GM10847 (cell line): Measurements from ENCODE around the gene COL27A1.
"Not testable (repeated sequence)": the region's sequence is repeated elsewhere in the genome, so short reads cannot be mapped to it uniquely, and the experiment has no call there.

Experiments
- POLR2A ChIP-seq: IDR thresholded peaks from 2 replicates; pipeline ENCODE4 v1.6.1; 2011; ENCODE audit not compliant: insufficient read length; ENCODE audit errors: extremely low read depth

The COL27A1 gene

DNA sequence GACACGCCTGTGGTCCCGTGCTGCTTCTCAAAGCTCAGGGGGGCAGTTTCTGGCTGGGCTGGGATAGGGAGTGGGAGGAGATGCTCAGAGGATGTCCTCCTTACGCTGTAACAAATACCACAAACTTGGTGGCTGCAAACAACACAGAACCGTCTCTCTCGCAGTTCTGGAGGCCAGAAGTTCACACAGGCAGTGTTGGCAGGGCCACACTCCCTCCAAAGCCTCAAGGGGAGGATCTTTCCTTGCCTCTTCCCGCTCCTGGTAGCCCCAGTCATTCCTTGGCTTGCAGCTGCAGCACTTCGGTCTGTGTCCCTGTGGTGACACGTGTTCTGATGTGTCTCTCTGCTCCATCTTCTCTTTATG lies 157.2 kb downstream of the COL27A1 start:
- TF ChIP-seq POLR2A = no peak

DNA sequence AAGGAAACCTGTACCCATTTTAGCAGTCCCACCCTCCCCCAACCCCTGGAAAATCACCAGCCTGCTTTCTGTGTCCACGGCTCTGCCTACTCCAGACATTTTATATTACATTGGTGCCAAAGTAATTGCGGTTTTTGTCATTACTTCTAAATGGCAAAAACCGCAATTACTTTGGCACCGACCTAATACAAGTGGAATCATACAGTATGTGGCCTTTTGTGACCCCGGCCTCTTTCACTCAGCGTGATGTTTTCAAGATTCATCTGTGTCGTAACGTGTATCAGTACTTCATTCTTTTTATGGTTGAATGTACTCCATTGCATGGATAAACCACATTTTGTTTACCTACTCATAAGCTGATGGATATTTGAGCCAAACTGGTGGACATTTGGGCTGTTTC lies 157.8 kb downstream of the COL27A1 start:
- TF ChIP-seq POLR2A = no peak

DNA sequence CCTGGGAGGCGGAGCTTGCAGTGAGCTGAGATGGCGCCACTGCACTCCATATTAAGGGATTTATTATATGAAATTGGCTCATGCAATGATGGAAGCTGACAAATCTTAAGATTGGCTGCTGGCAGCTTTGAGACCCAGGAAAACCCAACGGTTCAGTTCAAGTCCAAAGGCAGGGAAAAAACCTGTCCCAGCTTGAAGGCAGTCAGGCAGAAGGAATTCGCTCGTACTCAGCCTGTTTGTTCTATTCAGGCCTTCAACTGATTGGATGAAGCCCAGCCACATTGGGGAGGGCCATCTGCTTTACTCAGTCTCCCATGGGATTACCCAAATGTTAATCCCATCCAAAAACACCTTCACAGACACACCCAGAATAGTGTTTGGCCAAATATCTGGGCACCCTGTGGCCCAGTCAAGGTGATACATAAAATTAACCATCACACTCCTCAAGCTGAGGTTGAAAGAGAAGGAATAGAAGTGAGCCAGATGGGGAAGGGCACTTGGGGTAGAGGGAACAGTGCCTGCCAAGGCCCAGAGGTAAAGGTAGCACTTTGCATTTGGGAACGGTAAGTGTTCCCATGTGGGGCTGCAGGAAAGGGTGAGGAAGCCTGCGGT lies 159.0 kb downstream of the COL27A1 start:
- TF ChIP-seq POLR2A = no peak

DNA sequence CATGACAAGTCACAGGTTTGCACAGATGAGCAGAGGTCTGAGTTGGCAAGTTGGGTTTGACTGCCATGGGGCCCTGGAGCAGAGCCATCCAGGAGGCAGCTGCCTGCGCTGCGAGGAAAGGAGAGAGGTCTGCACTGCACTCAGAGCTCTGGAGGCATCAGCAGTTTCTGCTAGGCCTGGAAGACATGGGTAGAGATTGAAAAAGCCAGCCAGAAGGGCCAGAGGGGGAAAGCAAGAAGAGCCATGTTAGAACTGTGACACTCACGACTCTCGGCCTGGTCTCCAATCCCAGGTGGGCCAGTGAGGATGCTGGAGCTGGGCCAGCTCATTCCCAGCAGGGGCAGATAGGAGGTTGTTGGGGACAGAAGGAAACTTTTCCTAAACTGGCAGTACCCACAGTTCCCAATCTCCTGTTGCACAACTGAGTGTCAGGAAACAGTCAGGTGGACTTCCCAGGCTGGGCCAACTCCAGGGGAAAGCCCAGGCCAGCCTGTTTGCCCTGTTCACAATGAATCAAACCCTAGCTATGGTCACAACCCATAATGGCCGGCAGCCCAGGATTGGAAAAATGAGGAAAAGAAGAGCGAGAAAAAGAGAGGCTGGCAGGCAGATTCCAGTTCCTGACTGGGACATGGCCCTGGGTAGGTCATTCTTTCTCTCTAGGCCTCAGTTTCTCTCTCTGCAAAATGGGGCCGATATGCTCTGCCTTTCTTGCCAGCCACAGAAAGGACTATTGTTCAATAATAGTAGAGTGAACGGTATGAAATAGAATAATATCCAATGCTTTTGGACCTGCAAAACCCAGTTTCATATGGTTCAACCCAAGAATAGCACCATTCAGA lies 159.8 kb downstream of the COL27A1 start:
- TF ChIP-seq POLR2A = no peak

DNA sequence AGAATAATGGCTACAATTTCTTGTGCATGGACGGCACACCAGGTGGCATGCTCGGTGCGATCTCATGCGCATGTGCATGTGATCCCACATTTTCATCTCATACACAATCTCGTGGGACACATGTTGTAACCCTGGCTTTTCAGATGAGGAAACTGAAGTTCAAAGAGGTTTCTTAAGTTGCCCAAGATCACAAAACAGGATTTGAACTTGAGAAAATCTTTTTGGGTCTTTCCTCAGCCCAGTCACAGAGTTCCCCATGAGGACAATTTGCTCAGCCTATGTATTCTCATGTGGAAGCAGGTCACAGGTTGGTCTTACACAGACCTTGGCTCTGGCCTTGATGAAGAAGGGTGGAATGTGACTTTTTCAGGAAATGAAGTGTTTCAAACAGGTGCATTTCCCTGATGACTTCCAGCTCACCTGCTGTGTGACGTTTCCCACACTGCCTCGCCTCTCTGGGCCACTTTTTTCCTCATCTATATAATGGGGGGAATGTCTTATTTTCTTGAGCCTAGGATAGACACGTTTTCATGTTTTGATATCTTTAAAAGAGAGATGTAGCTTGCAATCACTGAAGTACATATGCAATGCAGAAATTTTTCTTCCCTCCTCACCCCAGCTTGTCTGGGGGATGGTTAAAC lies 160.5 kb downstream of the COL27A1 start:
- TF ChIP-seq POLR2A = no peak

DNA sequence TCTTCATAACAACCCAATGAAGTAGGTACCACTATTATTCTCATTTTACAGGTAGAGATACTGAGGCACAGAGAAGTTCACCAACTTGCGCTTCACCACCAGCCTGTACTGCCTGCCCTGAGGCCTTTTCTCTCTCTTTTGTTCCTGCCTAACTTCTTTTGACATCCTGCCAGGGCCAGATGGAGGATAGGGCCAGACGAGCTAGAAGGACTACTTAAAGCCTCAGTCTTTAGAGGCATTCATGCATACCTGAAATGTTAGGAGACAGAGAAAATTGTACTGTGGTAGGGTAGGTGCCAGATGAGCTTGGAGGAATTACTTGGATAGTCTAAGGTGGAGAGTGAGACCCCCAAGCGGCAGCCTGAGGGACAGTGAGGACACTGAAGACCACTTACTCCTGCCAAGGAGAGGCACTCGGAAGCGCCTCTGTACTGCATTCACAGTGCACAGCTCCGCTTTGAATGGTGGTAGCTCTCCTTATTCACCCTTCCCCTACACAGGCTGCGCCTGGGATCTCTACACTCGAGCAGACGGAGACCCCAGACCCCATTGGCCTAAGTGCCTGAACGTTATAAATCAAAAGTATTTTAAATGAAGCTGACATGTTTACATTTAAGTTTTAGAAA lies 161.4 kb downstream of the COL27A1 start:
- no peak for TF ChIP-seq POLR2A

DNA sequence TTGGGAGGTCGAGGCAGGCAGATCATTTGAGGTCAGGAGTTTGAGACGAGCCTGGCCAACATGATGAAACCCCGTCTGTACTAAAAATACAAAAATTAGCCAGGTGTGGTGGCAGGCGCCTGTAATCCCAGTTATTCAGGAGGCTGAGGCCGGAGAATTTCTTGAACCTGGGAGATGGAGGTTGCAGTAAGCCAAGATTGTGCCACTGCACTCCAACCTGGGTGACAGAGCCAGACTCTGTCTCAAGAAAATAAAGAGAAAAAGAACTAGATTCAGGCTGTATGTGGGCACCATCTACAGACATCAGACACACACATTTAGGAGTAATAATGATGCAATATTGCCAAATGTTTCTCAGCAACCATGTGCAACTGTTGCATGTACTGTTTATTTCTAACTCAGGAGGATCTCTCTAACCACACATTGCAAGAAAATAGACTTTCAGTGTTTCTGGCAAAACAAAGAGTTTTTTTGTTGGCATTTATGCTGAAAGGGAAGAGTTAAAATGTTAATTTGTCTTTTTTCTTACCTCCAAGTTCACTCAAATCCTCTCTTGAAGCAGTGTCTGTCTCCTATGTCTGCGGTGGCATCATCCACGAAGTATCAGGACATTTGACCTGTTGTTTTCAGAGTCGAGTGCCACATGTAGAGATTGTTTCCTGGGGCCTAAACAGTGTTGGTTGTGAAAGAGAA lies 162.5 kb downstream of the COL27A1 start:
- no peak for TF ChIP-seq POLR2A

DNA sequence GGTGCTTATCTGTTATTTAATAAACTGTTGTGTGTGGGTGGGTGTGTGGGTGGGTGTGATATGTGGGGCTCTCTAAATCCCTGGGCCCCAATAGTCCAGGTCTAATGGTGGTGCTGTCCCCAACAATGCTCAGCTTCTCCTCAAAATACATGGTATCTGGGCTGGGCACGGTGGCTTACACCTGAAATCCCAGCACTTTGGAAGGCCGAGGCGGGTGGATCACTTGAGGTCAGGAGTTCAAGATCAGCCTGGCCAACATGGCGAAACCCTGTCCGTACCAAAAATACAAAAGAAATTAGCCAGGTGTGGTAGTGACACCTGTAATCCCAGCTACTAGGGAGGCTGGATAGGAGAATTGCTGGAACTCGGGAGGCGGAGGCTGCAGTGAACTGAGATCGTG lies 163.1 kb downstream of the COL27A1 start:
- no peak for TF ChIP-seq POLR2A

DNA sequence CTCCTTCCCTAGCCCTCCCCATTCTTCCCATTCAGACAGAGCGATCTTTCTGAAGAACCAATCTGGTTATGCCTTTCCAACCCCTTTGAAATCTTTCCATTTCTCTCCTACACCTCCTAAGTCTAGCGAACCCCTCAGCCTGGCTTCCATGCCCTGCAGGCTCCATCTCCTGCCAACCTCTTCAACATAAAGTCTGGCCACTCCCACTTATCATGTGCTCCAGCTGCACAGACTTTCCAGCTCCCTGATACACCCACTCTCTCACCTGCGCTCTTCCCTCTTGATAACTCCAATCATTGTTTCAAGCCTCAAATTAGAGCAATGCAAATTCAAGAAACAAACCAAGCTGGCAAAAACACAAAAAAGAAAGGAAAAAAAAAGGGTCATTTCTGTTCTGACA lies 163.8 kb downstream of the COL27A1 start:
- no peak for TF ChIP-seq POLR2A

DNA sequence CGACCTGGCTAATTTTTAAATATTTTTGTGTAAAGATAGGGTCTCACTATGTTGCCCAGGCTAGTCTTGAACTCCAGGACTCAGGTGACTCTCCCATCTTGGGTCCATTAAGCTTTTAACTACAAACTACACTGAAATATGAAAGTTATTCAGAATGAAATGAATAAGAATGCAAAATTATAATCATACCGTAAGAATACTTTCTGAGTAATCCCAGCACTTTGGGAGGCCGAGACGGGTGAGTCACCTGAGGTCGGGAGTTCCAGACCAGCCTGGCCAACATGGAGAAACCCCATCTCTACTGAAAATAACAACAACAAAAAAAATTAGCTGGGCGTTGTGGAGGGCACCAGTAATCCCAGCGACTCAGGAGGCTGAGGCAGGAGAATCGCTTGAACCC lies 166.4 kb downstream of the COL27A1 start:
- no peak for TF ChIP-seq POLR2A

DNA sequence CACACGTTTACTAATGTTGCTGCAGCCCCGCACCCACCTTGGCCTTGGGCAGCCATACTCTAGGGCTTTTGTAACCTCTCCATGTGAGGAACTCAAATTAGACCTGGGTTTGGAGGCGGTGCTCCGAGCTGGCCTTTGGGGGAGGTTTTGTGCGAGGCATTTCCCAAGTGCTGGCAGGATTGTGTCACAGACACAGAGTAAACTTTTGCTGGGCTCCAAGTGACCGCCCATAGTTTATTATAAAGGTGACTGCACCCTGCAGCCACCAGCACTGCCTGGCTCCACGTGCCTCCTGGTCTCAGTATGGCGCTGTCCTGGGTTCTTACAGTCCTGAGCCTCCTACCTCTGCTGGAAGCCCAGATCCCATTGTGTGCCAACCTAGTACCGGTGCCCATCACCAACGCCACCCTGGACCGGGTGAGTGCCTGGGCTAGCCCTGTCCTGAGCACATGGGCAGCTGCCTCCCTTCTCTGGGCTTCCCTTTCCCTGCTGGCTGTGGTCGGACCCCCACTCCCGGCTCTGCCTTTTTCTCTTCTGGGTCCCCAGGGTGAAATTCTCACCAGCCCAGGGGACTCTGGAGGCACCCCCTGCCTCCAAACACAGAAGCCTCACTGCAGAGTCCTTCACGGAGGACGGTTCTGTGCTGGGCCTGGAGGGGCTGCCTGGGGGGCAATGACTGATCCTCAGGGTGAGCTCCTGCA lies 167.6 kb downstream of the COL27A1 start, which contains the start of gene ORM1:
Gene ORM1 (plus strand): TSS at position 268 of the 701 bp plus-strand sequence. CDS start 36 bp downstream, at position 304.
- TF ChIP-seq POLR2A = not testable (repeated sequence)

DNA sequence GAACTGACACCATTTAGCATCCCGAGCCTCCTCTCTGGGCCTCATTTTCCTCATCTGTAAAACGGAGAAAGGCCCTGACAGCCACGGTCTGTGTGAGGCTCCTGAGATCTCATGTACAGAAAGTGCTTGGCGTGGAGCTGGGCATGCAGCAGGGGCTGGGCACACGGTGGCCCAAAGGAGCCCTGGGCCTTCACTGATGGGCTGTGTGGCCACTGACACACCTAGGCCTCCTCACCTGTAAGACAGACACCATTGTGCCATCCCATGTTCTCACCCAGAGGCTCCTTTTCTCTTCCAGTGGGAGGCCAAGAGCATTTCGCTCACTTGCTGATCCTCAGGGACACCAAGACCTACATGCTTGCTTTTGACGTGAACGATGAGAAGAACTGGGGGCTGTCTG lies 169.2 kb downstream of the COL27A1 start:
- TF ChIP-seq POLR2A = no peak

DNA sequence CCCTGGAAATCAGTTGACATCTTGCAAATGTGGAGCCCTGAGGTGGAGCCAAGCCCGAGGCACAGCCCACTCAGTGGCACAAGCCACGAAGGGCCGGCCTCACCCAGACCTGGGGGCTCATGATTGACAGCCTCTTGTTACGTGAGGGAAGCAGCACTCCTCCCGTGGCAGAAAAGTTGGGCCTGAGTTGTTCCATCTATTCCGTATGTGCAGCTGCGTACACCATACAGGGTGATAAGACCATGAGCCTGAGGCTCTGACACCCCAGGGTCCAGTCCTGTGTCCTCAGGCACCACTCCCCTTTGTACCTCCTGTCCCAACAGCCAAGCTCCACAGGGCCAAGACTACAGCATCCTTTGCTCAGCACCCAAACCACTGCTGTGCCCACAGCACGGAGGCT lies 172.4 kb downstream of the COL27A1 start:
- TF ChIP-seq POLR2A = no peak

DNA sequence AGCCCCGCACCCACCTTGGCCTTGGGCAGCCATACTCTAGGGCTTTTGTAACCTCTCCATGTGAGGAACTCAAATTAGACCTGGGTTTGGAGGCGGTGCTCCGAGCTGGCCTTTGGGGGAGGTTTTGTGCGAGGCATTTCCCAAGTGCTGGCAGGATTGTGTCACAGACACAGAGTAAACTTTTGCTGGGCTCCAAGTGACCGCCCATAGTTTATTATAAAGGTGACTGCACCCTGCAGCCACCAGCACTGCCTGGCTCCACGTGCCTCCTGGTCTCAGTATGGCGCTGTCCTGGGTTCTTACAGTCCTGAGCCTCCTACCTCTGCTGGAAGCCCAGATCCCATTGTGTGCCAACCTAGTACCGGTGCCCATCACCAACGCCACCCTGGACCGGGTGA lies 174.3 kb downstream of the COL27A1 start, which contains the start of gene ORM2:
Gene ORM2 (plus strand): TSS at position 245 of the 398 bp plus-strand sequence. CDS start 36 bp downstream, at position 281.
- TF ChIP-seq POLR2A = not testable (repeated sequence)
